CD4-positive, alpha-beta T cell treated with Interleukin-2 at 100 ng/mL for 4 hours (primary cell): Measurements from ENCODE around the gene MUL1.
"Not testable (repeated sequence)": the region's sequence is repeated elsewhere in the genome, so short reads cannot be mapped to it uniquely, and the experiment has no call there.

Source experiments
- DNase-seq: peaks from one replicate; pipeline ENCODE4 v3.0.0-alpha.2; 2020; ENCODE audit warnings: low spot score

The MUL1 gene

GRCh38 chr1:20511518-20512428 is 3.8 kb upstream of the MUL1 start:
- no peak for DNase-seq

- DNase-seq, result no peak
Measured at GRCh38 chr1:20508411-20508771, 440 bp upstream of the MUL1 start.

GRCh38 chr1:20507248-20507563 is 745 bp downstream of the MUL1 start:
- no peak for DNase-seq

- DNase-seq, result no peak
Measured at GRCh38 chr1:20505488-20505887, 2.5 kb downstream of the MUL1 start.

- DNase-seq, result no peak
Measured at GRCh38 chr1:20500716-20501115, 7.2 kb downstream of the MUL1 start.

GRCh38 chr1:20499718-20500117 is 8.2 kb downstream of the MUL1 start:
- no peak for DNase-seq

- DNase-seq, result no peak
Measured at GRCh38 chr1:20499105-20499504, 8.8 kb downstream of the MUL1 start.

GRCh38 chr1:20498116-20498515 is 9.8 kb downstream of the MUL1 start:
- DNase-seq, result no peak

- DNase-seq, result no peak
Measured at GRCh38 chr1:20497506-20497905, 10.4 kb downstream of the MUL1 start.

- DNase-seq, result not testable (repeated sequence)
Measured at GRCh38 chr1:20496725-20497383, 11.1 kb downstream of the MUL1 start.

- peak; percentile 32 for DNase-seq
Measured at GRCh38 chr1:20496241-20496661, 11.7 kb downstream of the MUL1 start.

GRCh38 chr1:20495661-20496060 is 12.3 kb downstream of the MUL1 start:
- no peak for DNase-seq

GRCh38 chr1:20494609-20495311 is 13.2 kb downstream of the MUL1 start:
- no peak for DNase-seq

- DNase-seq, result peak; percentile 82
Measured at GRCh38 chr1:20493839-20494608, 13.9 kb downstream of the MUL1 start.

- no peak for DNase-seq
Measured at GRCh38 chr1:20493309-20493708, 14.6 kb downstream of the MUL1 start.

GRCh38 chr1:20492751-20493150 is 15.2 kb downstream of the MUL1 start:
- no peak for DNase-seq

GRCh38 chr1:20491866-20492265 is 16.1 kb downstream of the MUL1 start:
- DNase-seq, result no peak

- no peak for DNase-seq
Measured at GRCh38 chr1:20491178-20491577, 16.8 kb downstream of the MUL1 start.

GRCh38 chr1:20487236-20487590 is 20.7 kb downstream of the MUL1 start:
- no peak for DNase-seq

GRCh38 chr1:20486457-20487235 is 21.3 kb downstream of the MUL1 start:
- no peak for DNase-seq
